Activated T-helper 1 cell treated with anti-CD3 and anti-CD28 coated beads, Interleukin-12 subunit alpha, Interleukin-12 subunit beta, Interleukin-2, Interleukin-4 antibody, amounts not matched to agents 30 ng/mL and 10 ng/mL and 1 ng/mL, durations not matched to agents 14 hours and 24 hours and 36 hours (primary cell): ENCODE data around the gene SMAD3. TPM values are rescaled to one million over a fixed set of nuclear protein-coding genes. Genes with fewer than 3 reads are reported as not detected.

ENCODE experiments used
- DNase-seq: peaks from one replicate; pipeline ENCODE4 v3.0.0; 2021; ENCODE audit warnings: low spot score
- H3K27ac Mint-ChIP-seq: one replicate; pipeline ENCODE4 v1.8.0; 2021; ENCODE audit warnings: mild to moderate bottlenecking, mixed read lengths
- H3K27me3 Mint-ChIP-seq: one replicate; pipeline ENCODE4 v1.8.0; 2022; ENCODE audit warnings: mild to moderate bottlenecking, moderate library complexity, mixed read lengths; ENCODE audit not compliant: insufficient read depth
- H3K36me3 Mint-ChIP-seq: one replicate; pipeline ENCODE4 v1.8.0; 2021; ENCODE audit warnings: low read depth, mixed read lengths
- H3K4me1 Mint-ChIP-seq: one replicate; pipeline ENCODE4 v1.8.0; 2021; ENCODE audit warnings: low read depth, mixed read lengths
- H3K4me3 Mint-ChIP-seq: one replicate; pipeline ENCODE4 v1.8.0; 2021; ENCODE audit warnings: mild to moderate bottlenecking, moderate library complexity, mixed read lengths
- H3K9me3 Mint-ChIP-seq: one replicate; pipeline ENCODE4 v1.8.0; 2021; ENCODE audit warnings: mixed read lengths
- intact Hi-C: fragments of 100-400 bp; cut with micrococcal nuclease; formaldehyde crosslinking; loops from one replicate; pipeline ENCODE4 v1.15.1; 2024
- total RNA-seq: library from RNA; stranded (reverse); gene quantifications from 2 replicates; pipeline ENCODE4 v1.2.3, GENCODE V29; 2022

The SMAD3 gene
- total RNA-seq, 1 donor from 2014 or later, result 80.4 TPM

DNA sequence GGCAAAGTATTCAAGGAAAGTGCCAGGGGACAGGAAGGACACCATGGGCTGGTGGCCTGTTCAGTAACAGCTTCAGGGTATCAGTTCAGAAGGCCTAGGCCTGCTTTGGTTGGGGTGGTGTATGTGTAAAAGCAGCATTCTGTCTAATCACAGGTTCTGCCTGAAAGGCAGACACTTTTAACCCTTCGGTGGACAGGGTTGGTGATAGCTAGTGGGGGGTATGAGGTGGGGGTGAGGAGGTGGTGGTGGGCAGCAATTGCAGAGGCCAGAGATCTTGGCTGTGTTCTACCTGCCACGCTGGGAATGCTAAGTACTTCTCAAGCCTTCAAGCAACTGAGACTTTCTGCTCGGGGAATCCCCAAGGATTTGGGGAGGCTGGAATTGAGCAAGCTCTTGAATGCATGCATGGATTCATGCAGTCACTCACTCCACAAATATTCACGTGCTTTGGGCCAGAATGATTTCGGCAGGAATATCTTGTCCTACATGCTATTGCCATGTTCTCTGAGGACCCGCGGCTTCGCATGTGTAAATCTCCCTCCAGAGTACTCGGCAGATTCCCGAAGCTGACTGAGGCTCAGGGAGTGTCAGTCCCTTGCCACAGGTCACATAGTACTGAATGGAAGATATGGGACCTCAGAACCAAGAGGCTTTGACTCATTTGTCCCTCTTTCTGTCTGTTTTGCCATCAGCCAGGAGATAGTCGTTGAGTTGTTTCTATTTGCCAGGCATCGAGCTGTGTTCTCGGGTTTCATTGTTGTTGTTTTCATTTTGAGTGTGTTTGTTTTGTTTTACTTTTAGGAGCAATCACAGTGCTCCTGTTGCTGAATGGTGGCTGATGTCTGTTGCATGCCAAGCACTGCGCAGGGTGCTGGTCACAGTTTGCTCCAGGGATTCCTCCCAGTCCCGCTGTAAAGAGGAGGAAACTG, 65.5 kb downstream of the SMAD3 start:
- Mint-ChIP-seq H3K36me3 (peaks cover 33% of the 10 kb centered on the region), H3K4me1 (peaks cover 97% of the 10 kb centered on the region), H3K9me3 (no peaks in the 10 kb centered on the region), H3K4me3 (peak overlapping the region; percentile 38), H3K27ac (peak overlapping the region; percentile 86), H3K27me3 (no peaks in the 10 kb centered on the region)
- intact Hi-C loops, result loop anchor here (1.0 to 5.0 kb wide), 7 partner anchors 10 to 110 kb away; partner anchors contain the start of gene SMAD3
- no peak for DNase-seq

DNA sequence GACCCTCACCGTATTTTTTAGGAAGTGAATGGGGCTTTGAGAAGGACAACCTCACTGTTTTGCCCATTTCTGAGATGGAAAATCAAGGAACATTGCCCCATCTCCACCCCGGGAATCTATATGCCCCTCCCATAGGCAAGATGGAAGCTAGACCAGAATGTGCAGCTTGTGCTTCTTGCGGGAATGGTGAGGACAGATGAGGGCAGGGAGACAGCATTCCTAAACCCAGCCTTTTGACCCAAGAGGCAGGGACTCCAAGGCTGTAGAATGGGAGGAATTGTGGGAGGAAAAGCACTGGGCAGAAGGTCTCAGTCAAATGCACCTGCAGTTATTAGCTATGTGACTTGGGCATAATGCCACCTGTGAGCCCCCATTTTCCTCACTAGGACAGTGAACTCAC, 66.9 kb downstream of the SMAD3 start:
- H3K4me1 Mint-ChIP-seq, result peaks cover 97% of the 10 kb centered on the region
- no peak for DNase-seq
- no peak overlapping the region for H3K4me3 Mint-ChIP-seq
- intact Hi-C loops, result loop anchor here (5.0 kb wide), 1 partner anchor 65 kb away; the partner anchor contains the start of gene SMAD3
- H3K27me3 Mint-ChIP-seq, result no peaks in the 10 kb centered on the region
- no peaks in the 10 kb centered on the region for H3K9me3 Mint-ChIP-seq
- peaks cover 31% of the 10 kb centered on the region for H3K36me3 Mint-ChIP-seq
- H3K27ac Mint-ChIP-seq, result peak overlapping the region; percentile 98

DNA sequence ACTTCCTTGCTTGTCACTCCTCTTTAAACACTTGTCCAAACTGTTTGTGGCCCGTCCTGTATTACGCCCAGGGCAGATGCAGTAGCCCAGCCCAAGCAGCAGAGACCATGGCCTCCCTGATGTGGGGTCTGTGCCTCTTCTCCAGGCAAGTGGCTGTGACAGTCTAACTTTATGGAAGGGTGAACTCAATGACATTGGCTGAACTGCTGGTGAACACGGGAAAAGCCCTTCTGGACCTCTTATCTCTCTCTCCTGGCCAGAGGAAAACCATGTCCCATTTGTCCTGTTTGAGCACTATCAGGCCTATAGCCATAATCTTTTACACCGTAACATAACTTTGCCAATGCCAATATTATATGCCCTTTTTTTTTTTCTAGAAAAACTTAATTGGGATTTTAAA, 67.6 kb downstream of the SMAD3 start:
- H3K4me1 Mint-ChIP-seq, result peaks cover 97% of the 10 kb centered on the region
- no peak for DNase-seq
- no peaks in the 10 kb centered on the region for H3K27me3 Mint-ChIP-seq
- peak overlapping the region; percentile 98 for H3K27ac Mint-ChIP-seq
- H3K36me3 Mint-ChIP-seq, result peaks cover 27% of the 10 kb centered on the region
- intact Hi-C loops, result loop anchor here (5.0 kb wide), 1 partner anchor 66 kb away; the partner anchor contains the start of gene SMAD3
- H3K4me3 Mint-ChIP-seq, result peak overlapping the region; percentile 32
- no peaks in the 10 kb centered on the region for H3K9me3 Mint-ChIP-seq

DNA sequence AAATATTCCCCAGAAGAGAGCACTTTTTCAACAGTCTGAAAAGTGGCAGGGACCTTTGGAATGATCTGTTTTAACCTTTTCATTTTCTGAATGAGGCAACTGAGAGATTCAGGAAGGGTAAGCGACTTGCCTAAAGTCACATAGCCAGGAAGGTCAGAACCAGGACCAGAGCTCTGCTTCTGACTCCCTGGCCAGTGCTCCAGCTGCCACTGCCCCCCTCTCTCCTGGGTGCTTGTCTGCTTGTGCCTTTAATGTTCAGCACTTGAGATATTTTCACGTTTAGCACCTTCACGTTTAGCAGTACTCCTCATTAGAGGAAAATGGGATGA, 68.3 kb downstream of the SMAD3 start:
- Mint-ChIP-seq H3K36me3 (peaks cover 28% of the 10 kb centered on the region), H3K9me3 (no peaks in the 10 kb centered on the region), H3K27me3 (no peaks in the 10 kb centered on the region), H3K4me3 (peak overlapping the region; percentile 86), H3K27ac (peak overlapping the region; percentile 98), H3K4me1 (peaks cover 100% of the 10 kb centered on the region)
- intact Hi-C loops, result loop anchor here (1.0 to 5.0 kb wide), 4 partner anchors 11 to 66 kb away; partner anchors contain the start of gene SMAD3
- no peak for DNase-seq

DNA sequence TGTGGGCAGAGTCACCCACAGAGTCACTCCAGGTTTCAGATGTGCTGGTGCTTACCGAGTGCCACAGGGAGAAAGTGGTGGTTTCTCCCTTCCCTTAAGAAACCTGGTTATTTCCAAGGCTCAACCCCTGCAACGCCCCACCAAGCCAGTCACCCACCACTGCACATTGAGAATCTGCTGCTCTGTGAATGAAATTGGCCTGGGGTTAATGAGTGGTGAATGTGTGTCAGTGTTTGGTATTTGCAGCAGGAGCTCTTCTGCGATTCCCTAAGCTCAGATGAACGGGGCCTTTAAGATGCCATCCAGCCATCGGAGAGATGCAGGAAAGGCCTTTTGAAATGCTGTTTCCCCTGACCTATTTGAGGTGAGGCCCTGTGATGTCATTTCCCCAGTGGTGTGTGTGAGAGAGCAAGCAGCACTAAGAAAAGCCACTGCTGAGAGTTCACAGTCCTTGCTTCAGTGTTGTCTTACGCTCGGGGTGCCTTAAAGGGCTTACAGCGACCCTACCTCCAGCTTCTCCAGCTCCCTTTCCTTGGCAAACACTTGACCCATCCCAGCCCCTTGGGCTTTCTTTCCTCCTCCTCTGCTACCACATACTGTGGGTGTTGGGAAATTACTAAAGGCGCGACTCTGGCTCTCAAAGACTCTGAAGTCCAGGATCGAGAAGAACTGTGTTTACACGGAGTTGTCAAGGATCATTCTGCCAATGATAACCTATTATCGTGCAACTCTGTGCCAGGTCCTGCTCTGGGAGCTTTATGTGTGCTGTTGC, 68.9 kb downstream of the SMAD3 start:
- peak overlapping the region; percentile 86 for H3K4me3 Mint-ChIP-seq
- H3K27me3 Mint-ChIP-seq, result no peaks in the 10 kb centered on the region
- peak; percentile 69 for DNase-seq
- H3K27ac Mint-ChIP-seq, result peak overlapping the region; percentile 98
- H3K9me3 Mint-ChIP-seq, result no peaks in the 10 kb centered on the region
- intact Hi-C loops, result loop anchor here (1.0 to 5.0 kb wide), 4 partner anchors 12 to 67 kb away; partner anchors contain the start of gene SMAD3
- H3K4me1 Mint-ChIP-seq, result peaks cover 100% of the 10 kb centered on the region
- H3K36me3 Mint-ChIP-seq, result peaks cover 30% of the 10 kb centered on the region

DNA sequence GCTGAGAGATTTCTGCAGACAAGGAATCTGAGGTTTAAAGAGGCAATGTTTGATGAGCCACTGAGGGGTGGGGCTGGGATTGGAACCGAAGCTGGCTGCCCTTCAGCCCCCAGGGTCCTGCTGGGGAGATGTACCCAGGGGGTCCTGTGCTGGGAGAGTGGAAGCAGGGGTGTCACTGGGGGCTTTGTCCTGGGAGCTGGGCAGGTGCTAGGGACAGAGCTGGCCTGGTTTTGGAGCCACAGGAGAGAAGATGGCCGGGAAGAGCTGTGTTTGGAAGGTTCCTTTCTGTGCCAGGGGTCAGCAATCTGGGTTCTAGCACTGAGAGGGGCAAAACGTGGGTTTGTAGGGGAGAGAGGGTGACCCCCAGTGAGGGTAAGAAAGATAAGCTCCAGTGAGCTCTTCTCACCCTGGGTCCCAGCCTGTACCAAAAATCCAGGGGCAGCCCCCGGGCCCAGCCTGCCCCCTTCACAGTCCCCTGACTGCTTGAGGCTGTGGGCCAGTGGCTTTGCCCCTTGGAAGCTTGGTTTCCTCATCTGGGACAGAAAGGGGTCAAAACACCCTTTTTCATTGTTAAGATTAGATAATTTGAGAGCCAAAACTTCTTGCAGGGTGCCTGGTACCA, 69.6 kb downstream of the SMAD3 start:
- H3K9me3 Mint-ChIP-seq, result no peaks in the 10 kb centered on the region
- DNase-seq, result no peak
- no peaks in the 10 kb centered on the region for H3K27me3 Mint-ChIP-seq
- H3K4me1 Mint-ChIP-seq, result peaks cover 100% of the 10 kb centered on the region
- peaks cover 33% of the 10 kb centered on the region for H3K36me3 Mint-ChIP-seq
- intact Hi-C loops, result loop anchor here (1.0 to 5.0 kb wide), 4 partner anchors 13 to 68 kb away; partner anchors contain the start of gene SMAD3
- peak overlapping the region; percentile 98 for H3K27ac Mint-ChIP-seq
- peak overlapping the region; percentile 86 for H3K4me3 Mint-ChIP-seq

DNA sequence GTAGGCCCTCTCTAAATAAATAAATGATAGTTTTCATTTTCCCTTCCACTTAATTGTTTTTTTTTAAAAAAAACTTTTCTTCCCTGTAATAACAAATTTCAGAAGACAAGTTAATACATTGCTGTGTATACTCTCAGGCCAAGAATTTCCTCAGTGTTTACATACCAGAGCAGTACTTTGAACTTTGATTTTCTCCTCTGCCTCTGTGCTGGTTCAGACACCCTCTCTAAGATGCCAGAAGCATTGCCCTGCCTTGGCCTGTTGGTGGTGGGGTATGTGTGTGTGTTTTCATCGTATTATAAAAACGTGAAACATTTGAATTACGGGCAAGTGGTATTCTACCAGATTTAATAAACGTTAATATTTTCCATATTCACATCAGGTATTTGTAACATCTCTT, 70.1 kb downstream of the SMAD3 start:
- no peaks in the 10 kb centered on the region for H3K27me3 Mint-ChIP-seq

DNA sequence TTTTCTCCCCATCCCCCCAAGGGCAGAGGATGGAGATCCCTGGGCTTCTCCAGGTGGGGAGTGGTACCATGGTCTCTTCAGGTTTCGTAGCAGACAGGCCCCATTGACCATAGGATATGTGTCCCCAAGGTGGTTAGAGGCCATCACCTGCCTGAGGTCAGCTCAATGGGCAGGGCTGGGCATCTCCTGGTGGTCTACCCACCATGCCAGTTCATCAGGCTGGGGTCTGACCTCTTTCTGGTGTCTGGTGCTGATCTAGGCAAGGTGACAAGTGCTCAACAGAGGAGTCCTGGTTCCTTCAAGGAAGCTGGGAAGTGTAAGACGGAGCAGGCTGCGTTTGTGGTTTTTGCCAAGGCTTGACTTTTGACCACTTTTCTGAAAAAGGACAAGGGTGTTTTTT, 71.4 kb downstream of the SMAD3 start:
- H3K27ac Mint-ChIP-seq, result peak overlapping the region; percentile 66
- DNase-seq, result no peak
- no peaks in the 10 kb centered on the region for H3K27me3 Mint-ChIP-seq
- H3K4me3 Mint-ChIP-seq, result peak overlapping the region; percentile 23
- intact Hi-C loops, result loop anchor here (1.0 kb wide), 1 partner anchor 10 kb away; no protein-coding TSS in a partner anchor
- H3K4me1 Mint-ChIP-seq, result peaks cover 100% of the 10 kb centered on the region
- no peaks in the 10 kb centered on the region for H3K9me3 Mint-ChIP-seq
- peaks cover 45% of the 10 kb centered on the region for H3K36me3 Mint-ChIP-seq

More for the DNA sequence above, 70.1 kb downstream of the SMAD3 start:
- Mint-ChIP-seq H3K9me3 (no peaks in the 10 kb centered on the region), H3K4me1 (peaks cover 100% of the 10 kb centered on the region), H3K27ac (peak overlapping the region; percentile 61), H3K36me3 (peaks cover 36% of the 10 kb centered on the region), H3K4me3 (peak overlapping the region; percentile 47)
- intact Hi-C loops, result loop anchor here (2.0 kb wide), 1 partner anchor 39 kb away; no protein-coding TSS in a partner anchor
- DNase-seq, result no peak

DNA sequence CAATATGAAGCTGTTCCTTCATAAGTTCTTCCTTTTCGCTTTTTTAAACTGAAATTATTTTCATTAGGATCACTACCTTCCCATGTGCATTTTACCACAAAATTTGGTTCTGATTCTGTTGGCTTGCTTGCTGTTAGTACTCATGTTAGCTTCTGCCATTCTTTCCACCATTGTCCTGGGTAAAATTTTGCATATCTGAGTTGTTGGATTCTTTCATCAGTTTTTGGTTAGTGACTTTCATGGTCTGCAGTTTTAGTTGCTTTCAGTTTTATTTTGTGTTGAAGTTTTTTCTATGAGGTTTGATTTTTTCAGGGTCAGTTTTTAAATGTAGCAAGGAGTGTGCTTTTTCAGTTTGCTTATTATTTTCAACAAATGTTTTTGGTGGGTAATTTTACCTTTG, 71.9 kb downstream of the SMAD3 start:
- intact Hi-C loops, result loop anchor here (1.0 kb wide), 1 partner anchor 10 kb away; no protein-coding TSS in a partner anchor

DNA sequence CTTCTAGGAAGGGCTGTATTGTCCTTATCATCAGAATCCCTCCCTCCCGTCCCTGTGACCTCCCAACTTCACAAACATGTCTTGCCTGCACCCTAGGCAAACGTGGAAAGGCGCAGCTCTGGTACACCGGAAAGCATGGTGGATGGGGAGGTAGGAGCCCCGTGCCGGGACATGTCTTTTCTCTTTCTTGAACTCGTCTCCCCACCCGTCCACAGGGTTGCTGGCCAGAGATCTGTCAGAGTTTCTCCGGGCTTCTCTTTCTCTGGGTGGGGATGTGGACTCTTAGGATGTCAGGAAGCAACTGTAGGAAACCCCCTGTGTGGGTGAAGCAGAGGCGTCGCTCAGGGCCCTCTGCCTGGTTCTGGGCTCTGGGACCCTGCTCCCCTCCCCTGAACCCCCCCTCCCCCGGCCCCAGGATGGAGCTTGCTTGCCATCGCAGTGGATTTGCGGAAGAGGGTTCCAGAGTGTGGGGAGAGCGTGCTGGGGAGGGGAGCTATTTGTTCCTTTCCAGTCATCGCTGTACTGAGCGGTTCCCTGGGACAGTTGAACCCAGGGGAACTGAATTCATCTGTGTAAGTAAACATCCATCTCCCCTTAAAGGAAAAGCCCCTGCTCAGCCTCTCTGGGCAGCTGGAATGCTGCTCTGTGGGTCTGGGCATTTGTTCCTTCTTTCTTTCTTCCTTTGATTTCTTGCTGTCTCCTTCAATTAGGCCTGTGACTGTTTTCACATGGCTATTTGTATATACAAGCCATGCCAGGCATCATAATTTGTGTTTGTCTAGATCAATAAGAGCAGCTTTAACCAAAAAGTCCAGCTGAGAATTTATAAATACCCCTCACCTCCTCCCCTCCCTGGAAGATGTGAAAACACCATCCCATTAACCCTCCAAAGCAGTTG, 72.8 kb downstream of the SMAD3 start:
- H3K4me1 Mint-ChIP-seq, result peaks cover 100% of the 10 kb centered on the region
- H3K9me3 Mint-ChIP-seq, result no peaks in the 10 kb centered on the region
- peaks cover 43% of the 10 kb centered on the region for H3K36me3 Mint-ChIP-seq
- DNase-seq, result no peak
- H3K27ac Mint-ChIP-seq, result peak overlapping the region; percentile 76
- no peaks in the 10 kb centered on the region for H3K27me3 Mint-ChIP-seq
- intact Hi-C loops, result loop anchor here (1.0 kb wide), 1 partner anchor 9 kb away; no protein-coding TSS in a partner anchor
- no peak overlapping the region for H3K4me3 Mint-ChIP-seq

More for the DNA sequence above, 71.9 kb downstream of the SMAD3 start:
- DNase-seq, result no peak
- H3K36me3 Mint-ChIP-seq, result peaks cover 47% of the 10 kb centered on the region
- H3K4me3 Mint-ChIP-seq, result peak overlapping the region; percentile 21
- H3K9me3 Mint-ChIP-seq, result no peaks in the 10 kb centered on the region
- H3K27me3 Mint-ChIP-seq, result no peaks in the 10 kb centered on the region
- H3K27ac Mint-ChIP-seq, result peak overlapping the region; percentile 81
- H3K4me1 Mint-ChIP-seq, result peaks cover 100% of the 10 kb centered on the region

DNA sequence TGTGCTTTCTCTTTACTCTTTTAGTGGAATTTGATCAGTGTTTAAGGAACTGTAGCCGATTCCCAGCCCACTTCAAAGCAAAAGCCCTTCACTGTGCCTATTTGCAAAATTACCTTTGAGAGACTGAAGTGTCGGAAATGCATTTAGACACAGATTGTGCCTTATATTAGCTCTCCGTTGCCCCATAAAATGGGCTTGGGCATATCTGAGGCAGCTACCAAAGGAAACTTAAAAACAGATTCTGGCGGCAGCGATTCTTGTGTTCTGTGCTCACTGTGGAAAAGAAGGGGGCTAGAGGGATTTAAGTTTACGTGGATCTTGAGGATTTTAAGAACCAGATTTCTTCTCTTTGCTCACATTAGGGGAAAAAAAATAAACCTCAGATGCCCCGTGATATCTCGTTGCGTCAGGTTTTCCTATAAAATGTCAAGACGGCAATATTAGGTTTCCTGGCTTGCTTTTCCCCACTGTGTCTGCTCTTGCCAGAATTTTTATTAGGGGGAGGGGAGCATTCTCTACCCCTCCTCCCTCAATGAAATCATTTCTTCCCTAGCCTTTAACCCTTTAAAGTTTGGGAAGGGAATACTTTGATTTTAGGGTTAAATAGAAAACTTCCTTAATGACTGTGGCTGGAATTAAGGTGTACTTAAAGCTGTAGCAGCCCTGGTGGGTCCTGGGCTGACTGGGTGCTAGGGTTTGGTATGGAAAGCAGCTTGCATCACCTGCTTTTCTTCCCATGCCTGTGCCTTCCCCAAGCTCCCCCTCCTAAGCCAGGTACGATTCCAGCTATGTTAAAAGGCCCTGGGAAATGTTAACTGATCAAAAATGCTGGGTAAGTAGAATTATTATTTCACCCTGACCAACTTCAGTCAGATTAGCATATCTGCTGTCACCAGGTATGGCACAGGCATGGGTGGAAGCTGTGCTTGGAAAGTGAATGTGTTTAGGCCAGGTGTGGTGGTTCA, 73.8 kb downstream of the SMAD3 start:
- DNase-seq, result no peak
- no peaks in the 10 kb centered on the region for H3K9me3 Mint-ChIP-seq
- H3K27me3 Mint-ChIP-seq, result no peaks in the 10 kb centered on the region
- H3K27ac Mint-ChIP-seq, result peak overlapping the region; percentile 77
- peaks cover 100% of the 10 kb centered on the region for H3K4me1 Mint-ChIP-seq
- no peak overlapping the region for H3K4me3 Mint-ChIP-seq
- peaks cover 43% of the 10 kb centered on the region for H3K36me3 Mint-ChIP-seq
- intact Hi-C loops, result no loop called here
